Hepatocyte (in vitro differentiated cells): Measurements from ENCODE around the gene RYR3. TPM values are rescaled to one million over a fixed set of nuclear protein-coding genes. Genes with fewer than 3 reads are reported as not detected.

ENCODE experiments used
- DNase-seq: peaks from one replicate; pipeline ENCODE4 v3.0.0-alpha.2; 2016; ENCODE audit warnings: low spot score
- H2AFZ ChIP-seq: fragments of 200-600 bp; sonication (generic); 2 replicates; pipeline ENCODE4 v1.6.0; 2016; ENCODE audit warnings: antibody characterized with exemption, mild to moderate bottlenecking
- H3K27ac ChIP-seq: fragments of 200-600 bp; sonication (generic); 2 replicates; pipeline ENCODE4 v1.5.1; 2016; ENCODE audit warnings: mild to moderate bottlenecking
- H3K27me3 ChIP-seq: fragments of 200-600 bp; sonication (generic); 2 replicates; pipeline ENCODE4 v1.6.1; 2016
- H3K36me3 ChIP-seq: fragments of 200-600 bp; sonication (generic); replicated peaks from 2 replicates; pipeline ENCODE4 v1.5.1; 2016; ENCODE audit warnings: low read depth; ENCODE audit not compliant: insufficient read depth
- H3K4me1 ChIP-seq: fragments of 200-600 bp; sonication (generic); 2 replicates; pipeline ENCODE4 v1.5.1; 2016; ENCODE audit warnings: mild to moderate bottlenecking, moderate library complexity; ENCODE audit not compliant: insufficient read depth
- H3K4me2 ChIP-seq: fragments of 200-600 bp; sonication (generic); 2 replicates; pipeline ENCODE4 v1.6.0; 2016
- H3K4me3 ChIP-seq: fragments of 200-600 bp; sonication (generic); 2 replicates; pipeline ENCODE4 v1.5.1; 2016; ENCODE audit warnings: mild to moderate bottlenecking
- H3K79me2 ChIP-seq: fragments of 200-600 bp; sonication (generic); 2 replicates; pipeline ENCODE4 v1.6.0; 2017; ENCODE audit warnings: mild to moderate bottlenecking
- H3K9me2 ChIP-seq: fragments of 200-600 bp; sonication (generic); replicated peaks from 2 replicates; pipeline ENCODE4 v1.6.0; 2017; ENCODE audit warnings: mild to moderate bottlenecking; ENCODE audit not compliant: insufficient read depth
- H3K9me3 ChIP-seq: fragments of 200-600 bp; sonication (generic); 2 replicates; pipeline ENCODE4 v1.5.1; 2016; ENCODE audit warnings: low read depth, mild to moderate bottlenecking
- H4K20me1 ChIP-seq: fragments of 200-600 bp; sonication (generic); 2 replicates; pipeline ENCODE4 v1.6.0; 2016; ENCODE audit warnings: mild to moderate bottlenecking; ENCODE audit not compliant: insufficient read depth, poor library complexity, severe bottlenecking
- CTCF ChIP-seq: fragments of 200-600 bp; sonication (generic); IDR thresholded peaks from 2 replicates; pipeline ENCODE4 v1.5.1; 2016; ENCODE audit warnings: antibody characterized with exemption, mild to moderate bottlenecking; ENCODE audit not compliant: poor library complexity
- EZH2 ChIP-seq: fragments of 200-600 bp; sonication (generic); IDR thresholded peaks from 2 replicates; pipeline ENCODE4 v1.6.1; 2016; ENCODE audit warnings: antibody characterized with exemption, mild to moderate bottlenecking, borderline replicate concordance
- EZH2phosphoT487 ChIP-seq: fragments of 200-600 bp; sonication (generic); IDR thresholded peaks from one replicate; pipeline ENCODE4 v1.6.1; 2018; ENCODE audit warnings: antibody characterized with exemption, mild to moderate bottlenecking, low read depth, moderate library complexity; ENCODE audit not compliant: unreplicated experiment, severe bottlenecking
- WGBS: methylation state at CpG from one replicate; pipeline ENCODE4 v1.1.6; 2016; ENCODE audit warnings: low lambda C conversion rate; ENCODE audit errors: missing lambda C conversion rate; 5-methylcytosine and 5-hydroxymethylcytosine counted together
- polyA plus RNA-seq: library from polyadenylated mRNA; unstranded; fragments of >200 nt; fragmentation: Nextera tagmentation; extraction: Ambion mirVana; gene quantifications from 2 replicates; pipeline ENCODE4 v1.2.1, GENCODE V29; 2016
- total RNA-seq: library from RNA; depleted of rRNA; stranded (reverse); fragments of >200 nt; gene quantifications from 2 replicates; pipeline ENCODE4 v1.2.3, GENCODE V29; 2014

Gene RYR3
- total and polyA plus RNA-seq, 2 experiments from 2014 or later: 0.36 to 0.37 TPM

GRCh38 chr15:33304924-33305323, 5.8 kb upstream of the RYR3 start:
- no peak for TF ChIP-seq CTCF
- TF ChIP-seq EZH2: no peak
- no peak for TF ChIP-seq EZH2phosphoT487
- Histone ChIP-seq H3K79me2 (no peaks in the 10 kb centered on the region), H3K27ac (no peak overlapping the region), H3K9me3 (no peaks in the 10 kb centered on the region), H3K27me3 (peaks cover 39% of the 10 kb centered on the region), H4K20me1 (no peaks in the 10 kb centered on the region), H3K4me2 (no peak overlapping the region), H3K4me1 (no peaks in the 10 kb centered on the region), H2AFZ (no peak overlapping the region), H3K9me2 (no peaks in the 10 kb centered on the region), H3K36me3 (no peaks in the 10 kb centered on the region), H3K4me3 (no peak overlapping the region)
- WGBS: 60% methylated on average over 5 of the region's 5 CpGs
- no peak for DNase-seq

- Histone ChIP-seq H3K27ac (no peak overlapping the region), H4K20me1 (no peaks in the 10 kb centered on the region), H3K4me3 (no peak overlapping the region), H3K4me2 (no peak overlapping the region), H3K9me3 (no peaks in the 10 kb centered on the region), H3K4me1 (no peaks in the 10 kb centered on the region), H2AFZ (no peak overlapping the region), H3K9me2 (no peaks in the 10 kb centered on the region), H3K36me3 (no peaks in the 10 kb centered on the region), H3K79me2 (no peaks in the 10 kb centered on the region), H3K27me3 (peaks cover 79% of the 10 kb centered on the region)
- TF ChIP-seq EZH2phosphoT487: no peak
- TF ChIP-seq CTCF: peak; percentile 24
- WGBS: 52% methylated on average over 7 of the region's 7 CpGs
- no peak for DNase-seq
These were observed 1.0 kb upstream of the RYR3 start for GRCh38 chr15:33309602-33310276.

GRCh38 chr15:33311312-33311971, 675 bp downstream of the RYR3 start:
- no peaks in the 10 kb centered on the region for H3K4me1 ChIP-seq
- WGBS: 4% methylated on average over 23 of the region's 38 CpGs
- H3K27me3 ChIP-seq: peaks cover 64% of the 10 kb centered on the region
- no peaks in the 10 kb centered on the region for H4K20me1 ChIP-seq
- TF ChIP-seq EZH2 (no peak), CTCF (no peak), EZH2phosphoT487 (no peak)
- peak overlapping the region; percentile 91 for H3K4me2 ChIP-seq
- H3K79me2 ChIP-seq: no peaks in the 10 kb centered on the region
- H3K9me3 ChIP-seq: no peaks in the 10 kb centered on the region
- no peaks in the 10 kb centered on the region for H3K36me3 ChIP-seq
- no peak overlapping the region for H3K27ac ChIP-seq
- peak overlapping the region; percentile 26 for H3K4me3 ChIP-seq
- DNase-seq: no peak
- no peak overlapping the region for H2AFZ ChIP-seq
- H3K9me2 ChIP-seq: no peaks in the 10 kb centered on the region
